Measurements from ENCODE around the gene RAP2C. TPM values are rescaled to one million over a fixed set of nuclear protein-coding genes. Genes with fewer than 3 reads are reported as not detected.

The RAP2C gene
- total and polyA plus RNA-seq, 2 experiments from 2014 or later, result 14.5 to 25.0 TPM

DNA sequence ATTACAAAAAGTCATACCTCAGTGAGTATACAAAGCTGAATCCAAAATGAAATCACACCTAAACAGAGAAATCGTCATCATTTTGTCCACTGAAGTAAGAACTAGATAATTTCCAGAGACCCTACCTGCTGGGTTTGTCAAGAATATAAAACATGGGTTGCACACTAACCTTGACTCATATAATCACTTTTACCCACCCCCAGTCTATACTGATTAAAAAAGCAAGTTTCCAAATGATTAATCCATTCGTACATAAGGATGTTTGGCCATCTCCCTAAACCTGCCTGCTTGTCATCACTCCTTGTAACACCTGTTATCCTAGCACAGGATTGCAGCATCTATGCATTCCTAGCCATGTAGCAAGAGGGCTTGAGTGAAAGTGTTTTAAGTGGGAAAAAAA, 4.7 kb downstream of the RAP2C start:
- DNase-seq (ENCODE audit: low spot score), result no peak
- Histone ChIP-seq H4K20me1 (replicated peaks; ENCODE audit: insufficient read depth) (no peaks in the 10 kb centered on the region; the same call in 1 of the 2 replicates), H3K9me2 (ENCODE audit: insufficient read depth) (no peaks in the 10 kb centered on the region), H3K79me2 (replicated peaks; ENCODE audit: insufficient read depth) (peaks cover 22% of the 10 kb centered on the region), H3K27me3 (ENCODE audit: insufficient read depth) (no peaks in the 10 kb centered on the region), H3K4me3 (no peak overlapping the region), H3K27ac (ENCODE audit: low read depth) (no peak overlapping the region), H3K4me2 (no peak overlapping the region), H3F3A (replicated peaks; ENCODE audit: low read depth) (0 out of 2 replicates have a peak, but pooled peaks cover 4% of the 10 kb centered on the region), H2AFZ (no peak overlapping the region), H3K36me3 (ENCODE audit: insufficient read depth) (peaks cover 5% of the 10 kb centered on the region; the same call in 1 of the 2 replicates), H3K4me1 (ENCODE audit: insufficient read depth) (peaks cover 8% of the 10 kb centered on the region)
- no peak overlapping the region for H3K4me3 Mint-ChIP-seq
- TF ChIP-seq EZH2 (IDR thresholded peaks at IDR 0.05; ENCODE audit: low read depth, unreplicated experiment), result no peak
- H3K27ac Mint-ChIP-seq, result no peak overlapping the region
- no peak for ATAC-seq
- H3K9me3 Mint-ChIP-seq, result no peaks in the 10 kb centered on the region
- peaks cover 7% of the 10 kb centered on the region for H3K4me1 Mint-ChIP-seq
- peaks cover 3% of the 10 kb centered on the region for H3K27me3 Mint-ChIP-seq (ENCODE audit: insufficient read depth, low read depth, poor library complexity)
- peaks cover 21% of the 10 kb centered on the region; the same call in 2 of the 3 replicates for H3K36me3 Mint-ChIP-seq (ENCODE audit: low read depth)

DNA sequence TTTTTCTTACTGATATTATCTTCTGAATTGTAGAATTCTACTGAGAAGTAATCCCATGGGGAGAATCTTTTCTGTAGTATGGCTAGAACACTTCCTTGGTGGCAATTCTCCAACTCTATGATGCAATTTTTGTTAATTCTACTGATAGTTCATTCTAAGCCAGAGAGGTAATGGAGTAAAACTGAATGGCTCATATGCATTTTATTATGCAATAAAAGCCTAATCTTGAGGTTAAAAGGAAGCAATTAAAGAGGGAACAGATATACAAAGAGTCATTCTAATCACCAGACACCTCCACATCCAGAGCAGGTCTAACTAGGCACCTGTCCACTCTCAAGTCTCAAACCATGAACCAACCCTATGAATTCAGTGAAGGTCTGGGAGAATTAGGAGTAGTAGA, 9.7 kb downstream of the RAP2C start:
- no peaks in the 10 kb centered on the region for H3K27me3 Mint-ChIP-seq (ENCODE audit: insufficient read depth, low read depth, poor library complexity)
- H3K27me3 ChIP-seq (ENCODE audit: insufficient read depth), result no peaks in the 10 kb centered on the region
- H3F3A ChIP-seq (replicated peaks; ENCODE audit: low read depth), result no peaks in the 10 kb centered on the region
- H3K9me2 ChIP-seq (ENCODE audit: insufficient read depth), result no peaks in the 10 kb centered on the region
- peaks cover 3% of the 10 kb centered on the region; the same call in 1 of the 2 replicates for H3K79me2 ChIP-seq (replicated peaks; ENCODE audit: insufficient read depth)
- no peak overlapping the region for H3K4me3 Mint-ChIP-seq
- H3K27ac Mint-ChIP-seq, result no peak overlapping the region
- H3K4me1 Mint-ChIP-seq, result no peaks in the 10 kb centered on the region
- H3K36me3 ChIP-seq (ENCODE audit: insufficient read depth), result peaks cover 5% of the 10 kb centered on the region; the same call in 1 of the 2 replicates
- no peaks in the 10 kb centered on the region for H3K4me1 ChIP-seq (ENCODE audit: insufficient read depth)
- DNase-seq (ENCODE audit: low spot score) (no peak), ATAC-seq (no peak)
- H4K20me1 ChIP-seq (replicated peaks; ENCODE audit: insufficient read depth), result no peaks in the 10 kb centered on the region
- no peaks in the 10 kb centered on the region for H3K9me3 Mint-ChIP-seq
- no peak overlapping the region for H3K4me3 ChIP-seq
- H3K27ac ChIP-seq (ENCODE audit: low read depth), result no peak overlapping the region
- no peak overlapping the region for H3K4me2 ChIP-seq
- peaks cover 29% of the 10 kb centered on the region; the same call in 2 of the 3 replicates for H3K36me3 Mint-ChIP-seq (ENCODE audit: low read depth)
- no peak overlapping the region for H2AFZ ChIP-seq
- TF ChIP-seq STAT1 (IDR thresholded peaks at IDR 0.05; ENCODE audit: unreplicated experiment), result no peak
- TF ChIP-seq, protein P1, sequence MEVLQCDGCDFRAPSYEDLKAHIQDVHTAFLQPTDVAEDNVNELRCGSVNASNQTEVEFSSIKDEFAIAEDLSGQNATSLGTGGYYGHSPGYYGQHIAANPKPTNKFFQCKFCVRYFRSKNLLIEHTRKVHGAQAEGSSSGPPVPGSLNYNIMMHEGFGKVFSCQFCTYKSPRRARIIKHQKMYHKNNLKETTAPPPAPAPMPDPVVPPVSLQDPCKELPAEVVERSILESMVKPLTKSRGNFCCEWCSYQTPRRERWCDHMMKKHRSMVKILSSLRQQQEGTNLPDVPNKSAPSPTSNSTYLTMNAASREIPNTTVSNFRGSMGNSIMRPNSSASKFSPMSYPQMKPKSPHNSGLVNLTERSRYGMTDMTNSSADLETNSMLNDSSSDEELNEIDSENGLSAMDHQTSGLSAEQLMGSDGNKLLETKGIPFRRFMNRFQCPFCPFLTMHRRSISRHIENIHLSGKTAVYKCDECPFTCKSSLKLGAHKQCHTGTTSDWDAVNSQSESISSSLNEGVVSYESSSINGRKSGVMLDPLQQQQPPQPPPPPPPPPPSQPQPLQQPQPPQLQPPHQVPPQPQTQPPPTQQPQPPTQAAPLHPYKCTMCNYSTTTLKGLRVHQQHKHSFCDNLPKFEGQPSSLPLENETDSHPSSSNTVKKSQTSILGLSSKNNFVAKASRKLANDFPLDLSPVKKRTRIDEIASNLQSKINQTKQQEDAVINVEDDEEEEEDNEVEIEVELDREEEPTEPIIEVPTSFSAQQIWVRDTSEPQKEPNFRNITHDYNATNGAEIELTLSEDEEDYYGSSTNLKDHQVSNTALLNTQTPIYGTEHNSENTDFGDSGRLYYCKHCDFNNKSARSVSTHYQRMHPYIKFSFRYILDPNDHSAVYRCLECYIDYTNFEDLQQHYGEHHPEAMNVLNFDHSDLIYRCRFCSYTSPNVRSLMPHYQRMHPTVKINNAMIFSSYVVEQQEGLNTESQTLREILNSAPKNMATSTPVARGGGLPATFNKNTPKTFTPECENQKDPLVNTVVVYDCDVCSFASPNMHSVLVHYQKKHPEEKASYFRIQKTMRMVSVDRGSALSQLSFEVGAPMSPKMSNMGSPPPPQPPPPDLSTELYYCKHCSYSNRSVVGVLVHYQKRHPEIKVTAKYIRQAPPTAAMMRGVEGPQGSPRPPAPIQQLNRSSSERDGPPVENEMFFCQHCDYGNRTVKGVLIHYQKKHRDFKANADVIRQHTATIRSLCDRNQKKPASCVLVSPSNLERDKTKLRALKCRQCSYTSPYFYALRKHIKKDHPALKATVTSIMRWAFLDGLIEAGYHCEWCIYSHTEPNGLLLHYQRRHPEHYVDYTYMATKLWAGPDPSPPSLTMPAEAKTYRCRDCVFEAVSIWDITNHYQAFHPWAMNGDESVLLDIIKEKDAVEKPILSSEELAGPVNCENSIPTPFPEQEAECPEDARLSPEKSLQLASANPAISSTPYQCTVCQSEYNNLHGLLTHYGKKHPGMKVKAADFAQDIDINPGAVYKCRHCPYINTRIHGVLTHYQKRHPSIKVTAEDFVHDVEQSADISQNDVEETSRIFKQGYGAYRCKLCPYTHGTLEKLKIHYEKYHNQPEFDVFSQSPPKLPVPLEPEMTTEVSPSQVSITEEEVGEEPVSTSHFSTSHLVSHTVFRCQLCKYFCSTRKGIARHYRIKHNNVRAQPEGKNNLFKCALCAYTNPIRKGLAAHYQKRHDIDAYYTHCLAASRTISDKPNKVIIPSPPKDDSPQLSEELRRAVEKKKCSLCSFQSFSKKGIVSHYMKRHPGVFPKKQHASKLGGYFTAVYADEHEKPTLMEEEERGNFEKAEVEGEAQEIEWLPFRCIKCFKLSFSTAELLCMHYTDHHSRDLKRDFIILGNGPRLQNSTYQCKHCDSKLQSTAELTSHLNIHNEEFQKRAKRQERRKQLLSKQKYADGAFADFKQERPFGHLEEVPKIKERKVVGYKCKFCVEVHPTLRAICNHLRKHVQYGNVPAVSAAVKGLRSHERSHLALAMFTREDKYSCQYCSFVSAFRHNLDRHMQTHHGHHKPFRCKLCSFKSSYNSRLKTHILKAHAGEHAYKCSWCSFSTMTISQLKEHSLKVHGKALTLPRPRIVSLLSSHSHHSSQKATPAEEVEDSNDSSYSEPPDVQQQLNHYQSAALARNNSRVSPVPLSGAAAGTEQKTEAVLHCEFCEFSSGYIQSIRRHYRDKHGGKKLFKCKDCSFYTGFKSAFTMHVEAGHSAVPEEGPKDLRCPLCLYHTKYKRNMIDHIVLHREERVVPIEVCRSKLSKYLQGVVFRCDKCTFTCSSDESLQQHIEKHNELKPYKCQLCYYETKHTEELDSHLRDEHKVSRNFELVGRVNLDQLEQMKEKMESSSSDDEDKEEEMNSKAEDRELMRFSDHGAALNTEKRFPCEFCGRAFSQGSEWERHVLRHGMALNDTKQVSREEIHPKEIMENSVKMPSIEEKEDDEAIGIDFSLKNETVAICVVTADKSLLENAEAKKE (CRISPR knock-in tag; IDR thresholded peaks at IDR 0.05), result no peak
- no peak for TF ChIP-seq ZNF331 (CRISPR knock-in tag; IDR thresholded peaks at IDR 0.05; ENCODE audit: low read depth)
- TF ChIP-seq POLR2AphosphoS5 (IDR thresholded peaks at IDR 0.05; ENCODE audit: low read depth), result no peak
- TF ChIP-seq, protein P2, sequence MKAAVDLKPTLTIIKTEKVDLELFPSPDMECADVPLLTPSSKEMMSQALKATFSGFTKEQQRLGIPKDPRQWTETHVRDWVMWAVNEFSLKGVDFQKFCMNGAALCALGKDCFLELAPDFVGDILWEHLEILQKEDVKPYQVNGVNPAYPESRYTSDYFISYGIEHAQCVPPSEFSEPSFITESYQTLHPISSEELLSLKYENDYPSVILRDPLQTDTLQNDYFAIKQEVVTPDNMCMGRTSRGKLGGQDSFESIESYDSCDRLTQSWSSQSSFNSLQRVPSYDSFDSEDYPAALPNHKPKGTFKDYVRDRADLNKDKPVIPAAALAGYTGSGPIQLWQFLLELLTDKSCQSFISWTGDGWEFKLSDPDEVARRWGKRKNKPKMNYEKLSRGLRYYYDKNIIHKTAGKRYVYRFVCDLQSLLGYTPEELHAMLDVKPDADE (IDR thresholded peaks at IDR 0.05), result no peak
- TF ChIP-seq, protein P3, sequence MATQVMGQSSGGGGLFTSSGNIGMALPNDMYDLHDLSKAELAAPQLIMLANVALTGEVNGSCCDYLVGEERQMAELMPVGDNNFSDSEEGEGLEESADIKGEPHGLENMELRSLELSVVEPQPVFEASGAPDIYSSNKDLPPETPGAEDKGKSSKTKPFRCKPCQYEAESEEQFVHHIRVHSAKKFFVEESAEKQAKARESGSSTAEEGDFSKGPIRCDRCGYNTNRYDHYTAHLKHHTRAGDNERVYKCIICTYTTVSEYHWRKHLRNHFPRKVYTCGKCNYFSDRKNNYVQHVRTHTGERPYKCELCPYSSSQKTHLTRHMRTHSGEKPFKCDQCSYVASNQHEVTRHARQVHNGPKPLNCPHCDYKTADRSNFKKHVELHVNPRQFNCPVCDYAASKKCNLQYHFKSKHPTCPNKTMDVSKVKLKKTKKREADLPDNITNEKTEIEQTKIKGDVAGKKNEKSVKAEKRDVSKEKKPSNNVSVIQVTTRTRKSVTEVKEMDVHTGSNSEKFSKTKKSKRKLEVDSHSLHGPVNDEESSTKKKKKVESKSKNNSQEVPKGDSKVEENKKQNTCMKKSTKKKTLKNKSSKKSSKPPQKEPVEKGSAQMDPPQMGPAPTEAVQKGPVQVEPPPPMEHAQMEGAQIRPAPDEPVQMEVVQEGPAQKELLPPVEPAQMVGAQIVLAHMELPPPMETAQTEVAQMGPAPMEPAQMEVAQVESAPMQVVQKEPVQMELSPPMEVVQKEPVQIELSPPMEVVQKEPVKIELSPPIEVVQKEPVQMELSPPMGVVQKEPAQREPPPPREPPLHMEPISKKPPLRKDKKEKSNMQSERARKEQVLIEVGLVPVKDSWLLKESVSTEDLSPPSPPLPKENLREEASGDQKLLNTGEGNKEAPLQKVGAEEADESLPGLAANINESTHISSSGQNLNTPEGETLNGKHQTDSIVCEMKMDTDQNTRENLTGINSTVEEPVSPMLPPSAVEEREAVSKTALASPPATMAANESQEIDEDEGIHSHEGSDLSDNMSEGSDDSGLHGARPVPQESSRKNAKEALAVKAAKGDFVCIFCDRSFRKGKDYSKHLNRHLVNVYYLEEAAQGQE (IDR thresholded peaks at IDR 0.05; ENCODE audit: unreplicated experiment), result no peak
- no peak for TF ChIP-seq EZH2phosphoT487 (IDR thresholded peaks at IDR 0.05; ENCODE audit: unreplicated experiment)
- TF ChIP-seq CREB1 (CRISPR knock-in tag; IDR thresholded peaks at IDR 0.05; ENCODE audit: low read depth), result no peak
- TF ChIP-seq ZNF114 (CRISPR knock-in tag; IDR thresholded peaks at IDR 0.05), result no peak

Measured in GM23338 (cell line).